ENCODE results near the gene PITX2.

PITX2 gene

DNA sequence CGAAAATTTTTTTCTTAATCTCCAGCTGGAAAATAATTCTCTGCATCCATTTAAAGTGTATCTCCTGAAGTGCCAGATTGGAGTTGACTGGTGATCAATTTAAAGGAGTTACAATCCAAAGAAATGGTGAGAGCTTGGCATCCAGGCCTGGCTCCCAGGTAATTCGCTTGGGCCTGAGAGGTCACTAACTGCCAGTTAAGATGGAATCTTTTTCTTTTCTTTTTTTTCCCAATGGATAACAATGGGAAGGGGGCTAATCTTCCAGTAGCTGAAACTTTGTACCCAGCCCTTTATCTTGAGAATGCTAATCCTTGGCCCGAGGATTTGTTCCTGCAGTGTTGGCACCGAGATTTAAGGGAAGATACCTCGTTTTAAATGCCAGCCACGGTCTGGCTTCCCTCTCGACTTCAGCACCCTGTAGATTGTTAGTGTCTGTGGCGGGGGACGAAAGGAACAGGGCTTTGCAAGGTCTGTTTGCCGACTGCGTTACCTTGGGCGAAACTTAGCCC lies 13.3 kb upstream of the PITX2 start:
- DNase-seq, result no peak

DNA sequence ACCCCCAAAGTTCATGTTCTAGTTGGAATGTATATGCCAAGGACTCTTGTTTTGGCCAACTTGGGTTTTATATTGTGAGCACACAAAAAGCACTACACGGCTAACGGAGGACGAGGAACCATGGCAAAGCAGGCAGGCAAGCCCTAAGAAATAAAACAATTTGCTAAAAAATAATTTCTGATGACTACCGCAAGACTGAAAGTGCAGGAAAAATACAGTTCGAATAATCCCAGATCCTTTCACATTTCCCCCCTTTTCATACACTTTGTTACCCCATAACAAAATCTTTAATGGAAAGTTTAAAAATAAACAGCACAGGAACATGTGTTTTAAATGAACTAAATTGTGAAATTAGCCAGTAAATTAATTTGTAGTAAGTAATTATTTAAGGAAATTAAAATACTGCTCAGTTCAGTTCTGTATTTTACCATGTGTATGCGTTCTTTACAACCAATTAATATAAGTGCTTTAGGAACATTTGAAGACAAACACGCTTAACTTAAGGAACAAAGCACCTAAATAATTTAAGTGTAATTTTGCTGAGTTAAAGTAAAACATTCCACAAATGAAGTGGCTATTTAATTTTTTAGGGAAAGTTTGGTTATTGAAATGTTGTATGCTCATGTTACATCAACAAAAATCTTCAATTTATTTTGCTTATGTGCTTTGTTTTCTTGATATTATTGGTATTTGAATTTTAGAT lies 12.4 kb upstream of the PITX2 start:
- no peak for DNase-seq

DNA sequence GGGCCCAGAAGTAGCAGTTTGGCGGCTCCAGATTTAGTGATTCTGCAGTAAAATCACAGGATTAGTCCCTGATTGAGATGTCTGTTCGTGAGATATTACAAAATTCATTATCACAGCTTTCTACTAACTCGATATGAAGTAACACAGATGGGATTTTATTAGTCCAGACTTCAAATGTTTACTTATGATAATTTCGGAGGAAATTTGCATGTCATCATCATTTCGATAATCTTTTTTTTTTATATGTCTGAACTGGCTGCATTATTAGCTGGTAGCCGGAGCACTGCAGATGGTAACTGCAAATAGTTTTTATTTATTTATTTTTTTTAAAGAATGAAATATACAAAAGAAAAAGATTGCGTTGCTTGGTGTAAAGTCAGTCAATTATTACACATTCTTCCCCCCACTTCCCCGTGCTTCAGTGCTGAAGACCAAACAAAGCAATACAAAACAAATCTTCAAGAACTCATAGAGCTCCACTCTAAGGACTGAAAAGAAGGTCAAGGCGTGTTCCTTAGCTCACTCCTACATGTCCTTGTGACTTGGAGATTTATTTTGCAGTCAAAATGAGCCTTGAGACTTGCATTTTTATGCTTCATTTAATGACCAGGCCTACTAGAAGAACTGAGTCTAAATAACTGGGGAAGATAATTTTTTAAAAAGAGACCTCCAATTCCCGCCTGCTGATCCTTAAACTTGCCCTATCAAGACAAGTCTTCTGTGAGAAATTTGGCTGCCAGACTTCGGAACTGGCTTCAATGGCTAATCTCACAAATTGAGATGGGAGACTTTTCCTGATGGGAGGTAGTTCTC lies 11.7 kb upstream of the PITX2 start:
- DNase-seq, result no peak

DNA sequence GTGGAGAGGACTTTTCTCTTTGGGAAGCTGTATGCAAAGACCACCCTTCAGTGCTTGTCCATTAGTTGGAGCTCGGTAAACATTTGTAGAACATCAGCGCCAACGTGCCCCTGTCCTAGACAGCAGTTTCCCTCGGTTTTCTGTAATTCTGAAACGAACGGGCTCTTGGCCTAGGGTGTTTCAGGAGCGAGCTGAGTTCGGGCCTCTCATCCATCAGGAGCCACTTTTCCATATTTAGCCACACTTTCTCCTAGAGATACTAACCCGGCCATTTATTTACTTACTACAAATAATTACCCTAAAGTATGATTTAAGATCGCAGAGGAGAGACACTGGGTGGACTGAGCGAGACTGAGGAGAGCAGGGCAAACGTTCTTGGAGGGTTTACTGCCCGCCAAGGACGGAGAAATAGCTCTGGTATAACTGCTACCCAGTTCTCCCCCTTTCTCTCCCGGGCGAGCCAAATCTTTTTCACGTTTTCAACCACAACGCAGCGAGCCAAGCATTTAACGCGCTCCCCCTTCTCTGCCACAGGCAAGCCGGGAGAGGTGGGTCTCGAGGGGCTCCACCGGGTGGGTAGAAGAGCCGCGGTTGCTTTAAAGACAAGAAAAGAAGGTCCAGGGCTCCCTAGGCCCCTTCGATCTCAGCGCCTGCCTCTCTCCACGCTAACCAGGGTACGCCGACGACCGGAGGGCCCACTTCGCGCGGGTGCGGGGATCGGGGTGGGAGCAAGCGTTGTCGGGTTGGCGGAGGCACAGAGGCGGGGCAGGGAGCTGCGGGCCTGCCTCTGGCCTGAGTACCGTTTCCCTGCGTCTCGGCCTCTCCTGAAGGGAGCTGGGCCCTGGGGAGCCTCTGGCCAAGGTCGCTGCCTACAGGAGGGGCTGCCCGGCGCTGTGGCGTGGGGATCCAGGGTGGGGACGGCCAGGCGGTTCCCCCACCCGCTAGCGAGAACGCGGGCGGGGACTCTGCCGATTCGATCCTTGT lies 10.8 kb upstream of the PITX2 start:
- no peak for DNase-seq

DNA sequence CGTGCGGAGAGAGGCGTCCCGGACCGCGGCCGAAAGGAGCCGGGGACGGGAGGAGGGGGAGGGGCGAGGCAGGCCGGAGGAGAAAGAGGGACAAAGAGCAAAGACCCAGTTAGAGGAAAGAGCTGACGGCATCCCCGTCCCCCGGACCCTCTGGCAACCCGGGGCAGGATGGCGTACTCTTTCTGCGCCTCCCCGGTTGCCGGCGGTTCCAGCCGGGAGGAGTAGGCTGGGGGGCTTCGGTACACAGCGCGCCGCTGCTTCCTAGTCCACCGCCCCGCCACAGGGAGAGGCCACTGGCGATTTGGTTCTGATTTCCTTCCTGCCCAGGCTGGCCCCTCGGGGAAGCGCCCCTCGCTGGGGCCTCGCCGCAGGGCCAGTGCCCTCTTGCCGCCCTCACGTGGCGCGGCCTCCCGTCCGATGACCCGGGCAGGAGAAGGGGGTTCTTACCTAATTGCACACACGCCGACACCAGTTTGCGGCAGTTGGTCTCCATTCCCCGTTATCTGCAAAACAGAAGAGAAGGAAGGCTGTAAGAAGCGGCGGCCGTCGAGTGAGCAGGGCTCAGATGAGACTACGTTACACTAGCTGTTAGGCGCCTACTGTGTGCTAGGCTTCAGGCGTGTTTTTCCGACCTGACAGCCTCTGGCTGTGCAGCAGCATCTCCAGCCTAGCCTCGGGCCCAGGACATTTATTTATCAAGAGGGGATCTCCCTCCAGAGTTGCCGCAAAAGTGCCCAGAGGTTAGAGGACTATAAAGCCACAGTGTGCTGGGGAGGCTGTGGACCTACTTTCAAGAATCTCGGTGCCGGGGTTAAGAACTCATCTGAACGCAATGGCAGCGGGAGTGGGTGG lies 9.9 kb upstream of the PITX2 start:
- DNase-seq, result no peak

DNA sequence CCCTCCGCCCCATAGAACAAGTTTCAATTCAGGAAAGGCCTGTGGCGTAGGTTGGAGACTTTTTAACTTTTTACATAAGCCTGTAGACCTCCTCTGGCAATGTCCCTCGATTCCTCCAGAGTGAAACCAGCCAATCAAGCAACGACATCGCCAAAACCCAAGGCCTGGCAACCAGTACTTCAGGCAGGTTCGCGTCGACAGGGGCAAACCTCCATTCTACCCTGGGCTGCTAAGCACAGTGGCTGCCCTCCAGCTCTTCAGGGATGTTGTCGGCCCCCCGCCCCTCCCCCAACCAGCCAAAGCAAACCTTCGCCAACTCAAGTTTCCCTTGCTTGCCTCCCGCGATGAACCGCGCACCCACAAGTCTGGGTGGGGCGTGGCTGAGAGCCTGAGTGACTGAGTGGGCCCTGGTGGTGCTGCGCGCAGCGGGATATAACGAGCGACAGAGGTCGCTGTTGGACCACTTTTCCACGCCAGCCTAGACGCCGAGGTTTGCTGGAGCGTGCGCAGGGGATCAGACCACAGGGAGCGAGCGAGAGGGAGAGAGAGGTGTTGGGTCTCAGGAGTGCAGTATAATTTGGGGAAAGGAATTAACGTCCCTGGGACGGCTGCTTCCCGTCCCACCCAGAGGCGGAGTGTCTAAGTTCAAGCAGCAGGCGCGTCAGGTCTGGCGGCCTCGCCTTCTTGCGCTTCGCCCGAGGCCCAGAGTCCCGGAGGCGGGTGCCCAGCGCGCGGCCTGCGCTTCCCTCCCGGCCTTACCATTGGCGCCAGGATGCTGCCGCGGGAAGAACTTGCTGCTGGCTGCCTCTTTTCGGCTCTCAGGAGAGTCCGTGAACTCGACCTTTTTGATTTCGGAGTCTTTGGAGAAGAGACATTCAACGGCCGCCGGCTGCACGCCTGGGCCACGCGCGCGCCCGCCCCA lies 9.0 kb upstream of the PITX2 start:
- no peak for DNase-seq

DNA sequence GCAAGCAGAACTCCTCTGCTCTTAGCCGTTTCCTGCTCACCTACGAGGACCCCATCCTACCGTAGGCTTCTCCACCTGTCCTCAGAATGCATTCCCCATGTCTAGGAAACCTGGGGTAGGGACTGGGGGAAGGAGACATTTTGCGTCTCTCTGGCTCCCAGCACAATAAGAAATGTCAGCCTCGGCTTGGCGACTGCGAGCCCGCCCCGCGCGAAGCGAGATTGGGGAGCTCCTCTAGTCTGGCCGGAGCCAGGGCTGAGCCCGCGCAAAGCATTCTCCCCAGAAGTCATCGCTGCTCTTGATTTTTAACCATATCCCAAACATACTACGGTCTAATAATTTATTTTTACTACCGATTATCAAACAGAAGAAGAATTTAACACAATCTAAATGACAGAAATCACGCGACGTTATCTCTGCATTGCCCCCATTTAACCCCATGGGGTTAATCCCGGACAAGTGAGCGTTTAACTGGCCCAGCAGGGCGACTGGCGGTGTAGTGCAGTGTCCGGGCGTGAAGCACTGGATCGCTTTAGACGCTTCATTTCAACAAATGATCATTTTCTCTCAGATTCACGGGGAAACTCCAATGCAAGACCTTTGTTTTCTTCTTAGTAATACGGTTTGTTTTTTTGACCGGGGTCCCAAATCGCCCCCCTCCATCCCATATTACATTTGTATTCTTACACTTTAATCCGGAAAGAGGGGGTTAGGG lies 8.0 kb upstream of the PITX2 start:
- DNase-seq, result no peak

DNA sequence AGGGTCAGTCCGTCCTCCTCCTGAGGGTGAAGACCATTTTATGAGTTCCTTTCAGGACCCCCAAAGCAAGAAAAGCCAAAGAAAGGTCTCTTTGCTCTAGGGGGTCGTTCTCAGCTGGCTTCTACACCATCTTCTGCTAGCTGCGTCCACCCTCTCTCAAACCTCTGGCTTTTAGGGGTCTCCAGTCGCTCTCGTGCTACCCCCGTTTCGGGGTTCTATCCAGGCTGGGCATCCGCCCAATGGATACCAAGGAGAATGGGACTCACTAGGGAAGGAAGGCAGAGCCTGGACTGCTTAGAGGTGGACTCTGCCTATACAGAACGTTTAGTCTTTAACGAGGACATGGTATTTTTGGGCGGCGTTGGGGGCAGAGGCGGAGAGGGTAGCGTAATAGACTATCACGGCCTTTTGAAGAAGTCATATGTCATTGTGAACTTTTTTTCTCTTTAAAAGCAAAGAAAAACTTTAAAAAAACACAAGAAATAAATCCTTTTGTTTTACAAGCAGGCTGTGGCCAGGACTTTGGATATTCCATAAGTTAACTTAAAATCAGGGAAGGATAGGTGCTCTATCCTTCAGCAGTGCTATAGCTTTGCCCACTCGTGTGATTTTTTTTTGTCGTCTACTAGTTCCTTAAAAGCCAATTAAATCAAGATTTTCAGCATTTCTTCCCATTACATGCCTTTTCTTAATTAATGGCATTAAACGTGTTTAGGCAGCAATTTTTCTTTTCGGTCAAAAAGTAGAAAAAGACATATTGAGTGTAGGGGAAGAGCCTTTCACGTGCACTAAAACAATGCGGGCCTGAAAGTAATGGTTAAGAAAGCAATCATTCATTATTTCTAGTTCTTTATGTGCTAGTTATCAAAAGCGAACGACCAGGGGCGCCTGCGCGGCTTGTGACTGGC lies 7.2 kb upstream of the PITX2 start:
- DNase-seq, result no peak

DNA sequence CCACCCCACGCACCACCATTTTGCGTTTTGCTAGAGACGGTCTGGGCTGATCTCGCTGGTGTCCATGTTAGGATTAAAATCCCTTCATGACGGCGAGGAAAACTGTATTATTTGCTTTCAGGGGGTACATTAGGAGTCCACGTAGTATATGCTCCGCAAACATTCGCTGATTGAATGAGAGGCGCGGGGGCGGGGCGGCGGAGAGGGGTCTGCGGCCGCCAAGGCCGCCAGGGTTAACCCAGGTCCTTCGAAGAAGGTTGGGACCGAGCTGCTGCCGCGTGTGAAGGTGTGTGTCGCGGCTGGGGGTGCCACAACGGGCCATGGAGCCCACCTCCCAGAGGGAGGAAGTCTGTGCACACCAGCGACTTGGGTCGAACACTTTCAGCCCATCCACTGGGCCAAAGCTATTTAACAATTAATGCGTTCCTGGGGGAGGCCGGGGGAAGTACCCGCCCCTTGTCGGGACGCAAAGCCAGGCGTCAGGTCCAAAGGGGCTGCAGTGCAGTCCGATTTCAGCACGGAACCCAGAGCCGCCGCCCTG lies 6.4 kb upstream of the PITX2 start:
- DNase-seq, result no peak

DNA sequence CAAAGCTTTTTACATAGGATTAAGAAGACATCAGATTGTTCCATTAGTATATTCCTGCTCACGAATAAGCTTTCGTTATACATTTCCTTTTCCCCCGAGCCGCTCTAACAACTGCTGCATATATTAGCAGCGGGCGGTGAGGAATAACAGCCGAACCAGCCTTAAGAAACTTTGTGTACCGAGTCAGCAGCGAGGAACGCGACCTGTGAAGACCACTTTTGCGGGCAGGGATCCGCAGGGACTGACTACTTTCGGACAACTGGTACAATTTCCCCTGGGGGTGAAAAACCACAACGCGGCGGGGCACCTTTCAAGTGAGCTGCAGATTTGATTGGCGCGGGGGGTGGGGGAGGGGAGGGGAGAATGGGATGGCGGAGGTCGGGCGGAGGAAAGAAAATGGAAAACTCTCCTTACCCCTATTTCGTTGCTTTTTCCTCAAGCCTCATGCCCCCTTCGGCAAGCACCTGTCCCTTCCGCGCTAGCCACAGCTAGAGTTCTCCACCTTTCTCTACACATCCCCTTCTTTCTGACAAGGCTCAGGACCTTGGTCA lies 5.9 kb upstream of the PITX2 start:
- no peak for DNase-seq

DNA sequence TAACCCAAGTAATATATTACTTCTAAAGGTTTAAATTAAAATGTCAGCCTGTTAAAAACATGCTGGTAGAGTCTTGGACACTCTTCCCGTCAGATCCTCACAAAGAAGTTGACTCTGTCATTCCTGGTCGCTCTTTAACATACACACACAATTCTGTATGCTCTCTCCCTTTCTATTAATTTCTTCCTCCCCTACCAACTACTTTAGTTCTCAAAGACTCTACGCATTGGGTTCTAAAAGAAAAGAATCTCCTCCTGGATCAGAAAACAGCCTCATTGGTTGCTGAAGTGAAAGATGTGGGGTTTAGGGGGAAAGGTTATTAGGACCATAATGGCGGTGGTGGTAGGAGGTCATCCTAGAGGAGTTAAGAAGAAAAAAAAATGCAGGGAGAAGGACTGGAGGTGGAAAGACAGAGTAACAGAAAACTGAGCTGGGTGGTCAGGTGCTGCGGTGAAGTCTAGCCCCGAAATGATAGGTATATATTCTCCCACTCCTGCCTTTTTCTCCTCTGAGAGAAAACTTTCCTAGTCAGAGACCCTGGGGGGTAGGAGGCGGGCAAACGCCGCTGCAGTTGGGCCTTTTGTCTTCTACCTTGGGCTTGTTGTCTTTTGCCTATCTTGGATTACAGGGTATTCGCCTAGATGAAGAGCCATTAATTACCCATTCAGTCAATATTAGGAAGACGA lies 5.2 kb upstream of the PITX2 start:
- no peak for DNase-seq

DNA sequence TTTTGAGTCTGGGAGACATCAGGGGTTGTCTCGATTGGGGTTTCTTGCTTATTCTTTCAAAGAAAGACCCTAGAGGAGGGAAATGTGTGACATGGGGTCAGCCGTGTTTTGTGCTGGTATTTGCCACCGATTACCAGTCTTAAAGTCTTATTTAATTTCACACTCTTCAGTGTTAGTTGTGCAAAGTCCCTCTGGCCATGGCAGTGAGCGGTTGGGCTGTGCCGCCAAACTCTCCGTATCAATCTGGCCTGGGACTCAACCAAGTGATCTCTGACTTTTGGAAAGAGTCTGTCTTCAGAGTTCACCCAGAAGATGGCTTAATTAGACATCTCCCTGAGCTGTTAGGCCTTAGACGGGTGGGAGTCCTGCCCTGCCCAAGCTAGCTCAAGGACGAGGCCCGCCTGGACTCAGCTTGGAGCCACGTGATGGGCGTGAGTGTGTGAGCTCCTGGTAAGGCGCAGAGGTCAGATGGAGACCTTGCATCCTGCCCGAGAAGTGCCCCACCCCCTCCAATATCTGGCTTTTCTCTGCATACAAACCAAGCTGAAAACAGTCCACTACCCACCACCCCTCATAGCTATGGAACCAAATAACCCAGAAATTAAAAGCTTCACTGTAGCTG lies 3.8 kb upstream of the PITX2 start:
- no peak for DNase-seq

DNA sequence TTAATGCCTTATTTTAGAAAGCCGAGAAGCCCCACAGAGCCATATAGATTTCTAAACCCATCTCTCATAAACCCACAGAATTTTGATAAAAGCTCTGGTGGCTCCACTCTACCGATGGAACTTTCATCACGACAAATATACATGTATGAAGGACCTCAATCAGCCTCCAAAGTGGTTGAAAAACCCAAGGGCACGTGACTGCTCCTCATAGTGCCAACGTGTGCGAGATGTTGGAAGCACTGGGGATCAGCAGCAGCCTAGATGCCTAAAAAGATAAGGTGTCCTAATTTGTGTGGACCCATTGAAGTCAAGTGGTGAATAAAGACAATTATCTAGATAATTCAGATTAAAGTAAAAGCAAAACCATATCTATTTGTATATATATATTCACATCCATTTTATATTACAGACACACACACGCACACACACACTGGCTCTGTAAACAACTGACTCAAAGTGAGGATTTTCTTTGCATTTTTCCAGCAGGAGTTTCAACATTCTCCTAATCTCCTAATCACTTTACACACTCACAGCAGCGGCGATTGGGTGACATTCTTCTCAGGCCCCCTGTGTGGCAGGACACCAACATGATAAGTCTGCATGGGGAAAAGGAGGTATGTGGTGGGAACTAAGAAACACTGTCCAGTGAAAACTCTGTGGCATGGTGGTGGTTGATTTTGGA lies 2.8 kb upstream of the PITX2 start:
- no peak for DNase-seq

DNA sequence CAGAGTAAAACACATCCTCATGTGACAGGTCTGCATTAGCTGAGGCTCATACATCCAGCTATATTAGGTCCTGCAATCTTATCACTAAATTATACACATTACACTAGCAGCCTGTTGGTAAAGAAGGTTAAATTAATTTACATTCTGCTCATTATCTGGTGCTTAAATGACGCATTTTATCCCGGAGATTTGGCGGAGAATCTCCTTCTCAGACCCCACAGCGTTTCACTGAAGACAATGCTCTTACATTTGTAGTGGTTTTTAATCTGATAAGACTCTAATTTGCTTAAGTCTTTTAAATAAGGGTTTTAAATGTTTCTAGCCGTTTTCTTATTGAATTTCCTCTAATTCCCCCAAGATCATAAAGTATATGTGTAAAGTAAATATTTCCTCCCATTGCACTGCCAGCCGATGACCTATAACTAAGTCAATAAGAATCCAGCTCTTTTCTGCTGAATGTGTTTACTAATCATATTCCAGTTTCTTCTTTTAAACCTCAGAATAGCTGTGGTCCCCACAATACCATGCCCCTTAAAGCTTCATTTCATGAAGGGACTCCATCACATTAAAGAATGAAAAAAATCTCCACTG lies 2.1 kb upstream of the PITX2 start:
- DNase-seq, result no peak

DNA sequence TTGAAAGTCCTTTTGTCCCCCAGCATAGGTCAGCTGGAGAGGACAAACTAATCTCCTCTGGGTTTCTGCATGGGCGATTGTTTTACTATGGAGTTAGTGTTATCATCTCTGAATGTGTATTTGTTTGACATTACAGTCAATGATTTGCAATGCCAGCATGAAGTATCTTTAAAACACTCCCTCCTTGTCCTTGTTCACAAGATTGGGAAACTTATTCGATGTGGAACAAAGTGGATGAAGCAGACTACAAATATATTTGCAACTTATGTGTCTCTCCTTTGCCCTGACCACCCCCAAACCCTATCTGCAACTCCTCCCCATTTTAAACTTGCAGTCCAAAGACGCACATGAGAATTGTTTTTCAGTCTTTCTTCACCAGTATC lies 1.5 kb upstream of the PITX2 start:
- DNase-seq, result no peak

DNA sequence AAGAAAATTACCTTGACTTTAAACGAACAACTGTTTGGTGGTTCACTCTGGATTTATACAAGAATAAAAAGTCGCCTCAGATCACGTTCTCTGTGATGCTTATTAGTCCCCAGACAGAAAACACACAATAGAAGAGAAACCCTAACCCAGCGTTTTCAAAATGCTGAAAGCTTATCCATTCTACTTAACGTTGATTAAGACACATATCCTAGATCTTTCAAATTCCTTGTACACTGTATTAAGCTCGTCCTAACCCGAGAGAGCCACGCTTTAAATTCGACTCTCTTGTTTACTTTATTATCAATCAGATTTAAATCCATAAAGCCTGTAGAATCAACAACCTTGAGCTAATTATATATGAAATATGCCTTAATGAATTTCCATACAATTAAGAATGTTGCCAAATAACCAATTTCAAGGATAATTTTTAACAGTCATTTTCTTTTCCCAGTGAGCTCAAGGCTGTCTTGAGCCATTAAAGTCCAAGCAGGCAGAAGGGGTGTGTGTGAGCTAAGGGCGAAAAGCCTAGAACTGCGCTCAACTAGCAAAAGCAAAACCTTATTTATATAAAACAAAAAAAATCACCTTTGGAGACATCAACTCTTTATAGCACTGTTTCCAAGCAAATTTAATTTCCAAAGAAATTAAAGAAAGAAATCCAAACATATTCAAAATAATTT lies 981 bp upstream of the PITX2 start:
- no peak for DNase-seq
